Activated CD8-positive, alpha-beta memory T cell treated with anti-CD3 and anti-CD28 coated beads, Interleukin-2, amount 50 U/mL, for 48 hours (primary cell): ENCODE measurements around the gene CASP2.
A peak's percentile ranks its signal among the peaks of the same experiment; 100 is the strongest.
"Not testable (repeated sequence)": the region's sequence is repeated elsewhere in the genome, so short reads cannot be mapped to it uniquely, and the experiment has no call there.

Experiments used
- DNase-seq: peaks from one replicate; pipeline ENCODE4 v3.0.0-alpha.2; 2020

Gene CASP2

GRCh38 chr7:143287935-143288826 lies at the start of gene CASP2:
Gene CASP2 (plus strand): TSS chr7:143288351. CDS start chr7:143288456, 105 bp downstream.
- peak; percentile 99 for DNase-seq

GRCh38 chr7:143239813-143240212 lies 48.3 kb upstream of the CASP2 start:
- no peak for DNase-seq

GRCh38 chr7:143240291-143241168 lies 47.6 kb upstream of the CASP2 start:
- no peak for DNase-seq

DNA sequence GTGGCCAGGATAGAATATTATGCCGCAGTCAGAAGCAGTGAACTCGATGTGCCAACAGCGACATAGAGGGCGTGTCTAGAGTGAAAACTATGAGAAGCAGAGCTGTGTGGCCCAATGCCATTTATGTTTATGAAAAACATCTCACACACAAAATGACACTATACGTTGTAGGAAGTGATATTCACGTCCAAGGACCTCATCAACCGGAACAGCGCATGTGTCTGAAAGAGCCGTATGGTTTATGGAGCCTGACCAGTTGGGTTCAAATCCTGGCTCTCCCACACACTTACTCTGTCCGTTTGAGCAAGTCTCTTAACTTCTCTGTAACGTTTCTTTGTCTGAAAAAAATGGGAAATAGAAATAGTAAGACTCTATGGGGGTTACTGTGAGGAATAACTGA lies 45.8 kb upstream of the CASP2 start:
- no peak for DNase-seq

GRCh38 chr7:143243111-143243510 lies 45.0 kb upstream of the CASP2 start:
- no peak for DNase-seq

- no peak for DNase-seq
Measured at GRCh38 chr7:143243614-143244013, 44.5 kb upstream of the CASP2 start.

- no peak for DNase-seq
Measured at GRCh38 chr7:143244321-143244720, 43.8 kb upstream of the CASP2 start.

DNA sequence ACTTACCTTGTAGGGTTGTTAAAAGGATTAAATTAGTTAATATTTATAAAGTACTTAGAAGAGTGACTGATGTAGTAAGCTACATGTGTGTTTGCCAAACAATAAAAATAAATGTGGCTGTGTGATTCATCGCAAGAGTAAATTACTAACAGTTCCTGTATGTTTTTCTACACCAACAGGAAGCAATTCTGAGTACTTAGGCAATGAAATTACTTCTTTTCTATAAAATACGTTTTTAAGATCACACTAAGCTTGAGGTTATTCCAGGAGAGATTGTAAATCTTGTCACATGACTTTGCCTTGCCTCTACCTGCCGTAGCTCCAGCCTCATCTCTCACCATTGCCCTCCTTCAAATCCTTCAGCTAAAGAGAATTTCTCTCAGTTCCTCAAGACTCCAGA lies 43.0 kb upstream of the CASP2 start:
- DNase-seq = no peak

- no peak for DNase-seq
Measured at GRCh38 chr7:143247372-143247771, 40.8 kb upstream of the CASP2 start.

GRCh38 chr7:143248761-143249354 lies 39.3 kb upstream of the CASP2 start:
- no peak for DNase-seq

GRCh38 chr7:143250199-143250598 lies 38.0 kb upstream of the CASP2 start:
- DNase-seq = no peak

GRCh38 chr7:143250822-143251221 lies 37.3 kb upstream of the CASP2 start:
- no peak for DNase-seq

GRCh38 chr7:143252006-143252405 lies 36.1 kb upstream of the CASP2 start:
- no peak for DNase-seq

- no peak for DNase-seq
Measured at GRCh38 chr7:143255564-143255963, 32.6 kb upstream of the CASP2 start.

GRCh38 chr7:143256325-143256724 lies 31.8 kb upstream of the CASP2 start:
- no peak for DNase-seq

- no peak for DNase-seq
Measured at GRCh38 chr7:143256932-143257331, 31.2 kb upstream of the CASP2 start.

- no peak for DNase-seq
Measured at GRCh38 chr7:143257501-143257900, 30.6 kb upstream of the CASP2 start.

- DNase-seq = no peak
Measured at GRCh38 chr7:143258831-143259230, 29.3 kb upstream of the CASP2 start.

- no peak for DNase-seq
Measured at GRCh38 chr7:143259765-143260164, 28.4 kb upstream of the CASP2 start.

DNA sequence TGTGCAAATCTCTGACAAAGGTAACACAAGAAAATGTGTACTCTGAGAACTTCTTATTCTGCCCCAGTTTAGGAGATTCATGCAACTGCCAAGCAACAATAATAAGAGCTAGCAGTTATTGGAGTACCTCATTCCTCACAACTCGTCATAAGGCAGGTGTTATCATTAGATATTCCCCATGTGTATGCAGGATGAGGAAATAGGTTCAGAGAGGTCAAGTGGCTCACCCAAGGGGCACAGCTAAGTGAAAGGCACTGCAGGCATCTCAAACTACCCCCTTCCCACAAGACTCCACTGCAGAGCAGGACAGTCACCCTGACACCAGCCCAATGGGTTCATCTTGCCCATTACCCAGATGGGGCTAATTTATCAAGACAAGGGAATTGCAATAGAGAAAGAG lies 26.2 kb upstream of the CASP2 start:
- DNase-seq = no peak

DNA sequence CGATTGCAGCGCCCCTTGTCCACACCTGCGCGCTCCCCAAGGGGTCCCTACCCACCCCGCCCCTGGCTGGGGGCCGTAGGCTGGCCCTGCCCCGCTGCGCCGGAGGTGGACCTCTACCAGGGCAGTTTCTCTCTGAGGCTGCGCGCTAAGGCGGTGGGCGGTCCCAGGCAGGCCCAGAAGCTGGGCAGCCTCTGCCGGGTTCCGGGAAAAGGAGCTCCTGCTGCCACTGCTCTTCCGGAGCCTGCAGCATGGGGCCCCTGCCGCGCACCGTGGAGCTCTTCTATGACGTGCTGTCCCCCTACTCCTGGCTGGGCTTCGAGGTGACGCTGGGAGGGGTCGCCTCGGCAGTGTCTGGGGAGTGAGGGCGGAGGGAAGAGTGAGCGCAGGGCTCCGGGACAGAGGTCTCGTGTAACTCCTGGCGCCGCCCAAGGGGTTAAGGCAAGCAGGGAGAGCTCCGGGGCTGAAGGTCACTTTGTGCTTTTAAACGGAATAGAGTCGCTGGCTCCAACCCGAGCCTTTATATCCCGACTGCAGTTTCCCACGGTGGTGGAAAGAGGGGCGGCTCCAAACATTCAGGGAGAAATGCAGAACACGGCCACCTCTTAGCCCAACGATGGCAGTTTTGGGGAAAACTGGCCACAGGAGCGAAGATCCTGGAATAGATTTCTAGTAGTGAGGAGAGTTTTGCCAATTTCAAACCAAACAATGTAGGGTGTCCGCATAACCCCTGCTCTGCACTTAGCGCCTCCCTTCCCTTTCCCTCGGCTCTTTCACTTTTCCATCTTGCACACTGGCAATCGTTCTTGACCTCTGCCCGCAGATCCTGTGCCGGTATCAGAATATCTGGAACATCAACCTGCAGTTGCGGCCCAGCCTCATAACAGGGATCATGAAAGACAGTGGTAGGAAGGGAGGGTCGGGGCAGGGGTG lies 24.6 kb upstream of the CASP2 start, which contains the start of gene GSTK1:
TSS of gene GSTK1 (plus strand) at position 176 of the 930 bp plus-strand sequence. CDS start at position 249, 73 bp downstream.
- peak; percentile 87 for DNase-seq

DNA sequence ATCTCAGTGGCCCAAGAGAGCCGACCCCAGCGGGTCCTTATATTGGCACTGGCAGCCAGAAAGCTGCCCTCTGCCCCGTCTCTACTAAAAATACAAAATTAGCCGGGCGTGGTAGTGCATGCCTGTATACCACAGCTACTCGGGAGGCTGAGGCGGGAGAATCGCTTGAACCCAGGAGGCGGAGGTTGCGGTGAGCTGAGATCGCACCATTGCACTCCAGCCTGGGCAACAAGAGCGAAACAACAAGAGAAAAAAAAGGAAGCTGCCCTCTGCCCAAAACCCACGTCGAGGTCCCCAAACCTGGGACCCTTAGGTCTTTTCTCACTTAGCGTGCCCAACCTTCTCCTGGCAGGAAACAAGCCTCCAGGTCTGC lies 24.0 kb upstream of the CASP2 start:
- not testable (repeated sequence) for DNase-seq
